Stimulated activated CD8-positive, alpha-beta memory T cell treated with anti-CD3 and anti-CD28 coated beads, Interleukin-4, amount 100 ng/mL, for 4 hours (primary cell): Measurements from ENCODE around the gene PRLH.
"Not testable (repeated sequence)": the region's sequence is repeated elsewhere in the genome, so short reads cannot be mapped to it uniquely, and the experiment has no call there.

ENCODE experiments used
- DNase-seq, 2 donors: peaks; one replicate each; pipeline ENCODE4 v3.0.0-alpha.2; 2020; ENCODE audit warnings: low read depth in 2 of 2, low spot score in 1 of 2

PRLH gene

DNA sequence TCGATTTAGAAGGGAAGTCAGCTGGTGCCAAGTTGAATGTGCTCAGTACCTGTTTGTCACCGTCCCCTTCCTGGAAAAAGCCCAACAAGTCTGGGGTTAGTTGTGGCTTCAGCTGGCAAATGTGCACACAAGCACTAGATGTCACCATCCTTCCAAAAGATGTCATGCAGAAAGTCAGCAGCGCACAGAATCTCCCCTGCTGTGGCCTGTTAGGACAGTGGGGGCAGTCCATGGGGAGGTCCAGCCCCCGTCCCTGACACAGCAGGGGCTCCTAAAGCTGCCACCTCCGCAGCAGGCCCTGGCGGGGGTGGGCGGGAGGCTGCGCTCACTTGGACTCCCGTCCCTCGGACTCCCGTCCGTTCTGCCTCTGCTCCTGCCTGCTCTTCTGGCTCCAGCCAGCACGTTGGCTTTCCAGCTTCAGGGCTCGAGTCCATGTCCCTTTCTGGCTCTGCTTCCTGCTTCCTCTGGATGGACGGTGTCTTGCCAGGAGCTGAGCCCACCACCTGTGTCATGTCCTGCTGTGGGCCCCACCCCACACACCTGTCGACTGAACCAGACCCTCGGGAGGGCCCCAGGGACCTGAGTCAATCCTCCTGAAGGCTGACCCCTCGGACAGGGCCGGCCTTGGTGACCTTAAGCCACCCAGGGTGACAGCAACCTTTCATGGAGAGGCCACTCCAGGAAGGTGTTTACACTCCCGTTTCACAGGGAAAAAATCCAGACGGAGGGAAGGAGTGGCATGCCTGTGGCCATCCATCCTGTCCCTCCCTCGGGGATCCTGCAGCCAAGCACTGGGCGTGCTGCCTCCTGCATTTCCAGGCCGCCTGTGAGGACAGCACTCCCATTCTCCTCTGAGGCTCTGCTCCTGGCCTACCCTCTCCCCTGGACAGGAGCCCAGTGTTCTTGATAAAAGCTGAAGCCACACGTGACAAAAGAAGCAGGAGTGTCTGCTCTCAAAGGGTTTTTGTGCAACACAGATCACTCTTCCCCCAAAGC is 15.7 kb downstream of the PRLH start:
- no peak for DNase-seq

DNA sequence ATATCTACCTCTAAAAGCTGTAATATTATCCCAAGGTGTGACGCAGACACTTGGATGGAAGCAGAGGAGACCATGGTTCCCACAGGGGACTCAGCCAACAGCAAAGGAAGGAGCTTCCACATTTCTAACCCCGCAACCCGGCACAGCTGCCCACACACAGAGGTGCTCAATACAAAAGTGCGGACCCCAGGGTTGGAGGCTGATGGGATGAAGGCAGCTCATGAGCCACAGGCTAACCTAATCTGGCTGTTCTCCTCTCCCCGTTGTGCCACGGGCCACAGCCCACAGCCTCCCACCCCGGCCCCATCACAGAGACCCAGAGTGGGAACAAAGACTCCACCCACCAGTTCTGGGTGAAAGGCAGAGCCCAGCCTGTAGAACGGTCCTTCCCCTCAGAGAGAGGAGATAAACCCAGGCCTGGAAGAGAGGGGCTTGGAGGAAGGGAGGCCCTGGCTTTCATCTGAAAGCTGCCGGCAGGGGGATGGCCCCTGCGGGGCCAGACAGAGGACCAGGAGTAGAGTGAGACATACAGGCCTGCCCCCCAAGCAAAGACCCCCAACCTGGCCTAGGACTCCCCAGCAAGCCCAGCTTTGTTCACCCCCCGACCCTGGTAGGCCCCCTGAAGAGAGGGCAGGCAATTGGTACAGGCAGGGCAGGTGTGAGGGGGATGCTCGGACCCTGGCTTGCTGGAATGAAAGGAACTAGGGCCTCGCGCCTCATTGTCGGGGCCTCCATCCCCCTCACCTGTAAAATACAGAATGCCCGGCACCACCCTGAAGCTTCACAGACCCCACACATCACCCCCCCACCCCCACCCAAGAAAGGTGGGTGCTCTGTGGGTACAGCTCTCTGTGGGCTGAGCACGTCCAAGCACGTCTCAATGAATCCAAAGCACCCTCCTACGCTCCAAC is 17.3 kb downstream of the PRLH start:
- no peak for DNase-seq

DNA sequence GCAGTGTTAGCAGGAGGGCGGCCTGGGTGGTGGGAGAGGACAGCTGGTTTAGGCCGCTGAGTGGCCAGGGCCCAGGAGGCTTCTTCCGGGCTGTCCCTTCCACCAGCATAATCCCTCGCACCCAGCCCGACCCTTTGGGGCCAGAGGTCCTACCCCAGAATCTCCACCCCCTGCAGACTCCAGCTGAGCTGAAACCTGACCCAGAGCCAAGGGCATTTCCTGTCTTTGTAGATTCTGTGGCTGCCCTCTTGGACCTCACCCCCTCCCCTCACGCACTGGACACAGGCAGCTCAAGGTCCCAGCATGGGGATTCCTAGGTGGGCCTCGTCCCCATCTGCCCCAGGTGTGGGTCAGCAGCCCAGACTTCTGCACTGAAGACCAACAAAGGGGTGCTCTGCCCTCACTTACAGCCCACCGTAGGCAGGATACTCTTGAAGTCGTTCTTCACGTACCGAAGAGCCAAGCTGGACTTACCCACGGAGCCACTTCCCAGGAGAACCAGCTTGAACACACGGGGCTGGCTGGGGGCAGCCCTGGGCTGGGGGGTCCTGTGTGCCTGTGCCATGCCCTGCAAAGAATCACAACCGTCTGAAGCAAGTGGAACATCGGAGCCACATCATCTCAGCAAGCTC is 19.3 kb downstream of the PRLH start:
- DNase-seq = no peak

DNA sequence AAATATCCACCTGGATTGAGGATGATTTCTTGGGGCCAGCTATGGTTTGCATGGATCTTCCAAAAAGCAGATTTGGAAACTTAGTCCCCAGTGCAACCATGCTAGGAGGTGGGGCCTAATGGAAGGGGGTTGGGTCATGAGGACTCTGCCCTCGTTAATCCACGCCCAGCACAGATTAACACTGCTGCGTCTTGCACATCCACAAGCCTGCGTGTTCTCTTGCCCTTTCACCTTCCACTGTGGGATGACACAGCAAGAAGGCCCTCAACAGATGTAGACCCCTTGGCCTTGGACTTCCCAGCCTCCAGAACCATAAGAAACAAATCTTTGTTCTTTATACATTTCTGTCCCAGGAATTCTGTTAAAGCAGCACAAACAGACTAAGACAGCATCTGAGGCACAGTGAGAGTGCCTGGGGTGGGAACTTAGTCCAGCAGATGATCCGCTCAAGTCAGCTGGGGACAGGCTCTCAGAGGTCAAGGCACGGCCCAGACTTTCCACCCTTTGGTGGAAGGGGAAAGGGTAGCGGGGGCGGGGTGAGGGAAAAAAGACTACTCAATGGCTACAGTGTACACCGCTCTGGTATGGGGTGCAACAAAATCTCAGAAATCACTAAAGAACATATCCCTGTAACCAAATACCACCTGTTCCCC is 21.8 kb downstream of the PRLH start:
- DNase-seq = no peak

DNA sequence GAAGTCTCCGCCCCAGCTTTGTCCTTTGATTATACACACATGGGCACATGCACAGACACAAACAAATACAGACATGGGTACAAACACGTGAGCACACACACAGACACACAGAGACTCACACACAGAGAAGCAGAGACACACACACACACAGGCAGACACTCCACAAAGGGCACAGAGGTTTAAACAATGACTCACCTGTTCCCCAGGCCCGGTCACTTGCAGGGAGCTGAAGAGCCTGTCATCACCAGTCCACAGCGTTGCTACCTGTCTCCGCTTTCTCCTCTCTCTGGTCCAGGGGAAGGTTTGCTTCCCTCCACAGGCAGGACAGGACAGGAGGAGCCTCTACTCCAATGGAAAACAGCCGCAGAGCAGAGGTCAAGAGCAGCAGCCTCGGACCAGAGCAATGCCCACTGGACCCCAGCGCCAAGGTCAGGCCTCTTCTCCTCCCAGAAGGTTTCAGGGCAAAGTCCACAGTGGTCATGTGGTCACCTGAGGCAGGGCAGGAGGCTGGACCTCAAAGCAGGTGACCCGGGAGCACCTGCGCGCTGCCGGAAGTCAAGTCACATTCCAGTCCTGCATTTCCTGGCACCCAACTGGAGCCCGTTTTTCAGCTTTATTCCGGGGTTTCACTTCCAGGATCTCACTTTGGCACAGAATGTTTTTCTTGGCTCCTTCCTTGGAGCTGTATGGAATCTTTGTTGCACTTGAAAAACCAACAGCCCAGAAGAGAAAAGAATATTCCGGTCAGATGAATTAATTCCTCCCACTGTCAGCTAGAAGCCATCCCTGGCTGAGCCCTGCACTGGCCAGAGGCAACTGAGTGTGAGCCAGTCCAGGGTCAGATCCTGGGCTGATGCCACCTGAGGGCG is 24.1 kb downstream of the PRLH start, which contains the start of gene RAB17:
RAB17 (minus strand) TSS at position 463 of the 869 bp plus-strand sequence. CDS start 4,580 bp downstream, outside the sequence.
- no peak for DNase-seq

DNA sequence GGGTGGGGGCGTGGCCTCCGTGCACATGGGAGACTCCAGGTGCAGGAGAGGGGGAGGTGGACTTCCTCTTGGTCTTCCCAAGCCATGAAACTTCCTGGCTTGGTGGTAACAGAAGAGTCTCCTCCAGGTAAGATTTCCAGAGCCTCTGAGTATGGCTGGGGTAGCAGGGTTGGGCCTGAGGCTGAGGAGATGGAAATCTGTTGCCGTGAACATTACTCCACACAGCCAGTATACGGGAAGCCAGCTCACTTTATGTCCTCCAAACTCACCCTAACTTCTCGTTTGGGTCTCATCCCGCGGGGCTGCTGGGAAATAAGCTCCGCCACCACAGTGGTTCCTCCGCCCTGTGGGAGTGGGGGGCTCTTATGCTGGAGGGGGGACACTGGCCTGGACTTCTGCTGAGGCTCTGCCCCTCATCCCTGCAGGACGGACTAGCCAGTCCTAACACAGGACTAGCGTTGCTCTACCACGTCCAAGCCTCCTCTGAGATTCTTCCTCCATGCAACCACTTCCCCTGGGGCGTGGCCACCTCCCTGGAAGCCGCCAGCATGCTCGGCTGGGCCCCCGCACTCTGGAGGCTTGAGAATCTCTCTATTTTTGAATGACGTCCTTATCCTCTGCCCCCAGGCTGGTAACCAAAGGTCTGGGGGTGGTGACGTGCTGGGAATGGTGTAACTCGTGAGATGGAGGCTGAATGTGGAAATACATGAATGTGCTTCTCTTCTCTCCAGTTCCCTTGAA is 24.9 kb downstream of the PRLH start:
- no peak for DNase-seq

DNA sequence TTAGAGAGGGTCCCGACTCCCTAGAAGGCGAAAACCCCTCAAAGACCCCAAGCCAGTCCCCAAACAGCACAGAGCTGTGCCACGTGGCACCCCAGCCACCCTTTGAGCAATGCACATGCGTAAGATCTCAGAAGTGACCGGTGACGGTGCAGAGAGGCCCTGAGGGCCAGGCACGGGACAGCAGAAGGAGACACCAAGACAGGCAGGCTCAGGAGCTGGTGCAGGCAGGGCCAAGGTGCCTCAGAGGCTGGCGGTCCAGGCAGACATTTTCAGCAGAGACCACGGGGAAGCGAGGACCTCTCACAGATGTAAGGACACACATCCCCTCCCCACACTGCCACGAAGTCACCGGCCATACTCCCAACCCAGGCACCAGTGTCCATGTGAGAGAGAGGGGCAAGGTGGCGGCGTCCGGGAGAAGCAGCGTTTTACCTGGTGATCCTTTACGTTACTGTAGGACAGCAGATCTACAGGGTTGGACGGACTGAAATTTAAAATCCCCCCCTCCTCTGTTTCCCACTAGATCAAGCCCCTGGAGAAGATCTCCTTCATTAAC is 26.1 kb downstream of the PRLH start:
- DNase-seq = no peak

DNA sequence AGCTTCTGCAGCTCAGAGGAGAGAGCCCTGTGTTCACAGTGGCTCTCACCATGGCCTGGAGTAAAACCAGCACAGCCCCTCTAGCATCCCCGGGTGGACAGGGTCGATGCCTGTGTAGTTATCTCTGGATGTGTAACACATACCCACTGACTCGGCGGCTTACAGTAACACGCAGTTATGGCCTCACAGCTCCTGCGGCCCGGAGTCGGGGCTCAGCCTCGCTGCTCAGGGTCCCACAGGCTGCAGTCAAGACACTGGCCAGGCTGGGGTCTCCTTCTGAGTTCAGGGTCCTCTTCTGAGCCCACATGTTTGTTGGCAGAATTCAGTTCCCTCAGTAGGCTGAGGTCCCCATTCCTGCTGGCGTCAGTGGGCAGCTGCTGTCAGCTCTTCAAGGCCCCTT is 26.7 kb downstream of the PRLH start:
- no peak for DNase-seq

DNA sequence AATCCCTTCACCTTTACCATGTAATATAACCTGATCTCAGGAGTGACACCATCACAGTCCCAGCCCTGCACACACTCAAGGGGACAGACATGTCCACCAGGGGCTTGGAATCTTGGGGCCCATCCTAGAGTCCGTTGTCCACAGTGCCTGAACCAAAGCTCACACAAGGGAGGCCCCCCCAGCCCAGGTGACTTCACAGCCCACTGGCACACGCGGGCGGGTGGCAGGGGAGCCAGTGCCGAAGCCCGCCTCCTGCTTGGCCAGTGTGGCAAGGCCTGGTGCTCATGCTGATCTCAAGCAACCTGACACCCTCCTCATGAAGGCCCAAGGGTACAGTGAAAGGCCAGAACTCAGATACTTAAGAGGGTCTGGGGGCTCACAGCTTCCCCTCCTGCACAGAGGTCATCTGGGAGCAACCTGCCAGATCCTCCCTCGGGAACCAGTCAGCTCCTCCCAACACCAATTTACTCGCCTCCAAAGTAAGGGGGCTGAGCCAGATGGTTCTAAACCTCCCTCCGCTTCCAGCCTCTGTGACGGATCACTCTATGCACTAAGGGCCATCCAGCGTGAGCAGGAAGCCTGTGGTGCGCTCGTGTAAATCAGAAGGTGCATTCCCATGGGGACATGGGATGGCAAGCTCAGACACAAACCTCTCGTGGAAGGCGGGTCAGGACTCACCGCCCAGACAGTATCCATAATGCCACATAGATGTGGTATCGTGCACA is 27.4 kb downstream of the PRLH start:
- DNase-seq = no peak

DNA sequence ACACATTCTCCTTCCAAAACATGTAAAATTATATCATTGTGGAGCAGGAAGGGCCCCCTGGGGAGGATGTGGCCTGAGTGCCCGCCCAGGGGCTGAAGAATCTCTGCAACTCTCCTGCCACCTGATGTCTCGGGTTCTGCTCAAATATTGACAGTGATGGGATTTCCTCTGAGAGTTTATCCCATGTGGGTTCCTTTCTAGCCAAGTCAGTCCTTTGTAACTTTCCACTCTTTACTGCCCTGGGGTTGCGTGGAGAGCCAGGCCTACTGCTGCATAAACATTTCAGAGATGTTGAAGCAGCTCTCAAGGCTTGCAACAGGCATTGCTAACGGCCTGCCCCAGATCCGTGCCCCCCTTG is 28.1 kb downstream of the PRLH start:
- no peak for DNase-seq

DNA sequence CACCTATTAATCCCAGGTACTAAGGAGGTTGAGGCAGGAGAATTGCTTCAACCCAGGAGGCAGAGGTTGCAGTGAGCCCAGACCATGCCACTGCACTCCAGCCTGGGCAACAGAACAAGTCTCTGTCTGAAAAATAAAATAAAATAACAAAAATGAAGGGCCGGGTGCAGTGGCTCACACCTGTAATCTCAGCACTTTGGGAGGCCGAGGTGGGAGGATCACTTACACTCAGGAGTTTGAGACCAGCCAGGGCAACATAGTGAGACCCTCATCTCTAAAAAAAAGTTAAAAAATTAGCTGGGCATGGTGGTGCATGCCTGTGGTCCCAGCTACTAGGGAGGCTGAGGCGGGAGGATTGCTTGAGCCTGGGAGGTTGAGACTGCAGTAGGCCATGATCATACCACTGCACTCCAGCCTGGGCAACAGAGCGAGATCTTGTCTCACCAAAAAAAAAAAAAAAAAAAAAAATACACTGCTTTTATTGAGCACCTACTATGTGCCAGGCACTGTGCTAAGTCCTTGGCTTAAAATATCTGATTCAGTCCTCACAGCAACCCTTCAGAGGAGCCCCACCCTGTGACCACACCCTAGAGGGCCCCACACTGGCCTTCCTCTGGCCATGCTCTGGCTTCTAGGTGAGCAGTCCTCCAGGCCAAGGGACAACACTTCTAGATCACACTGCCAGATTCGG is 29.6 kb downstream of the PRLH start:
- not testable (repeated sequence) for DNase-seq

DNA sequence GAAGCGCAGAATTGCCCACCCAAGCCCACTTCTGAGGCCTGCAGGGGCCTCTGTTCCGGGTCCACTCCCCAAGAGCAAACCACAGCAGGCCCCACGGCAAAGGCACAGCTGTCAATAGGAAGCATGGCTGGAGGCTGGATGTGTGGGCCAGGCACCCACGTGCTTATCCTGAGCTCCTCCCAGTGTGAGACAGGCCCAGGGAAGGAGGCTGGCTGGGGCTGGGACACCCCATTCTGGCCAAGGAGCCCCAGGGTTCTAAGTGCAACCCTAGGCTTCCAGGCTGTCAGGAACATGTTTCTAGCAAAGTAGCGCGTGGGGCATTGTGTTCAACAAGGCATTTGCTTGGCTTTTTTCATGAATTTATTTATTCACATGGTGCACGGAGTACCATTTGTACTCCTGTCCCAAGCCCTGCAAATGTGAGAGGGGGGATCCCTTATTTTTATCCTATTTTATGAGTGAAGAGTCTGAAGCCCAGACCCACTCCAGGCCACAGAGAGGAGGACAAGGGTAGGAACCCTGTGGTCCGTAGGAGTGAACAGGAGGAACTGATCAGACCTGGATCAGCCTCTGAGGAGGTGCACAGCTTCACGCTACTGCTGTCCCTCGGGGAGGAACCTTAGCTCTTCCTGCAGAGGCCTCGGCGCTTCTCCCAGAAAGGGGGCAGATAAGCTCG is 30.3 kb downstream of the PRLH start:
- no peak for DNase-seq

DNA sequence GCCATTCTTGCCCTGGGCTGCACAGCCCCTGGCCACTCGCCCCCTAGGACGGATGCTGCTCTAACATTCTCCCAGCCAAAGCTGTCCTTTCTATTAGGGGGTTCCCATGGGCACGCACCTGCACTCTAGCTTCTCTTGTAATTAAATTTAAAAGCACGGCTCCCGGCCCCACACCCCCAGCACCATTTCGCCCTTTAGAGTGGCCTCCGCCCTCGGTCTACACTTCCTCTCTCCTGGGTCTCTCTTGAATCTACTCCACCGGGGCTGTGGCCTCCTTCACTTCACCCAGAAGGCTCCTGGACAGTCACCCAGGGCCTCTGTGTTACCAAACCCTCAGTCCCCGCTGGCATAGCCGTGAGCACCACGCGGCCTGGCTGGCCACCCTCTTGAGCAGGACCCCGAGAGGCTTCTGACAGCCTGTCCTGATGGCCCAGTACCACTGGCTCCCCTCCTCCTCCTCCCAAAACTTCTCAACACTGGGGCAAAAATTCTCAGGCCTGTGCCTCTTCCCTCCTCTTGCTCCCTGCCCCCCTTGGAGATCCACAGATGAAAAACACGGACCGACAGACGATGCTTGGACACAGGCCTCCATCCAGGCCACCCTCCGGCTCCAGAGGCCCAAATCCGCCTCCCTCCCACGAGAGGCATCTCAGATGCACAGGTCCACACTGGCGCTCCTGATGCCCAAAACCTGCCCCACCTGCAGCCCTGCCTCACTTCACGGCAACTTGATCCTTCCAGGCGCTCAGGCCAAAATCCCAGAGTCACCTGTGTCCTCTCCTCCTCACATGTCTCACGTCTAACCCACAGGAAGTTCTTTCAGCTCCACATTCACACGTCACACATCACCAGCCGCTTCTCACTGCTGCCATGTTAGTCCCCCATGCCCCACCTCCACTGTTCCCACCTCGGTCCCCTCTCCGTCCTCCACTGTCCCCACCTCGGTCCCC is 31.1 kb downstream of the PRLH start:
- DNase-seq = no peak

DNA sequence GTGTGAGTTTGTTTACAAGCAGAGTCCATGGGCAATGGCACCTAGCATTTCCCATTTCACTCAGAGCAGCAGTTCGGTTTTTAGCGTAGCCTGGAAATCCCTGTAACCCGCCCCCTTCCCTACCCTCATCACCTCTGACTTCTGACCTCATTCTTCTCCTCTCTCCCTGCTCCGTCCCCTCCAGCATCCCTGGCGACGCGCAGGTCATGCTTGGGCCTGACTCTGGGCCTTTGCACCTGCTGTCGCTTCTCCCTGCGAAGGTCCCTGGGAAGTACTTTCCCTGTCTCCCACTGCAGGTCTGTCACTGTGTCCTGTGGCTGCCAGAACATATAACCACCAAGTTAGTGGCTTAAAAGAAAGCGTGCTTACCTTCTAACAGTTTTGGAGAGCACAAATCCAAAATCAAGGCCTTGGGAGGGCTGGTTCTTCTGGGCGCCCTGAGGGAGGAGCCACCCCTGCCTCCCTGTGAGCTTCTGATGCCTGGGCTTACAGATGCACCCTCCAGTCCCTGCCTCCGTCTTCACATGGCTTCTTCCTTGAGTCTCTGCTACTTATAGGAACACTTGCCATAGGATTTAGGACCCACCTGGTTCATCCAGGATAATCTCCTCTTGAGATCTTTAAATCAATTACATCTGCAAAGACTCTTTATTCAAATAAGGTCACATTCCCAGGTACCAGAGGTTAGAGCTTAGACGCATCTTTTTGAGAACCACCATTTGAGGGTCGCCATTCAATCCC is 32.3 kb downstream of the PRLH start:
- DNase-seq = no peak

DNA sequence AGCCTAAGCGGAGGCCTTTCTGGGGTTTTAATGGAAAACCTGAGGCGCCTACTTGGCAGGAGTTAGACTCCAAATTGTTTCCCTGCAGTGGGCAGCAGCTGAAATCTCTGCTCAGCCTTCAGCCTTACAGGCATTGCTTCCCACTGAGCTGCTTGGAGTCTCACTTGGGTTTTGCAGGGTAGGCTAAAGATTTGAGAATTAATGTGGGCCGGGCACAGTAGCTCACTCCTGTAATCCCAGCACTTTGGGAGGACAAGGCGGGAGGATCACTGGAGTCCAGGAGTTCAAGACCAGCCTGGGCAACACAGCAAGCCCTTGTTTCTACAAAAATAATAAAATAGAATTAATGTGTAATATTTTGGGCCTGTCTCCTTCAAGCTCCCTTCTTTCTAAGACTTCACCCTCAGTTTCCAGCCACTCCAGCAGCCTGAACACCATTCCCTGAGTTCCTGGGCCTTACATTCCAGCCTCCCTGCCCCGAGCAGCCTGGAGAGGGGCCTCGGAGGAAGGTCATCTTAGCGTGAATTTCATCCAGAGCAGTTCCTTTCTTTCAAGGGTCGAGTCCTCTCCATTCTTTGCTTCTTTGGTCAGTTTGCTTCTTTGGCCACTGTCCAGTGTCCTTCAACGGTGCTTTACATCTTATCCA is 33.2 kb downstream of the PRLH start:
- no peak for DNase-seq
